ENCODE measurements around the gene ZNF121.
"Not testable (repeated sequence)": the region's sequence is repeated elsewhere in the genome, so short reads cannot be mapped to it uniquely, and the experiment has no call there.

Gene ZNF121

GRCh38 chr19:9539201-9539600 lies 45.1 kb downstream of the ZNF121 start:
- DNase-seq (ENCODE audit: low read depth, low spot score): not testable (repeated sequence)
- peak overlapping the region; percentile 91 for H3K27ac ChIP-seq

- peak; percentile 59 for DNase-seq (ENCODE audit: low read depth, low spot score)
- H3K27ac ChIP-seq: peak within 1 kb of the TSS; percentile 91
These were observed 45.9 kb downstream of the ZNF121 start, which contains the start of gene ZNF426 for GRCh38 chr19:9538183-9539058. Gene ZNF426 (minus strand): TSS chr19:9538645. CDS start chr19:9536232, 2,413 bp downstream.

GRCh38 chr19:9535934-9536333 lies 48.4 kb downstream of the ZNF121 start:
- no peak for DNase-seq (ENCODE audit: low read depth, low spot score)
- H3K27ac ChIP-seq: no peak overlapping the region

- peak overlapping the region; percentile 11 for H3K27ac ChIP-seq
- DNase-seq (ENCODE audit: low read depth, low spot score): peak; percentile 48
These were observed 52.4 kb downstream of the ZNF121 start for GRCh38 chr19:9531933-9532332.

- no peak overlapping the region for H3K27ac ChIP-seq
- no peak for DNase-seq (ENCODE audit: low read depth, low spot score)
These were observed 55.5 kb downstream of the ZNF121 start for GRCh38 chr19:9528757-9529336.

- DNase-seq (ENCODE audit: low read depth, low spot score): no peak
- H3K27ac ChIP-seq: no peak overlapping the region
These were observed 60.3 kb downstream of the ZNF121 start for GRCh38 chr19:9523885-9524474.
